SK-N-SH treated with all-trans-retinoic acid at 6 μM for 48 hours (cell line): ENCODE results near the gene ARHGAP10.

Source experiments
- ARNTL ChIP-seq: fragments of 450-650 bp; formaldehyde crosslinking; IDR thresholded peaks from 2 replicates; pipeline ENCODE4 v1.5.0; 2020; ENCODE audit warnings: low read depth, mild to moderate bottlenecking, moderate library complexity, borderline replicate concordance
- CSRNP3 ChIP-seq: fragments of 250-450 bp; sonication (Bioruptor Pico); IDR thresholded peaks from 2 replicates; pipeline ENCODE4 v1.5.1; 2021; ENCODE audit warnings: mild to moderate bottlenecking, moderate library complexity
- ESRRG ChIP-seq: fragments of 250-450 bp; sonication (Bioruptor Pico); IDR thresholded peaks from 2 replicates; pipeline ENCODE4 v1.6.1; 2021; ENCODE audit warnings: mild to moderate bottlenecking
- PPARA ChIP-seq: fragments of 250-450 bp; sonication (Bioruptor Pico); IDR thresholded peaks from 2 replicates; pipeline ENCODE4 v1.5.0; 2020; ENCODE audit warnings: mild to moderate bottlenecking, borderline replicate concordance
- TOX ChIP-seq: fragments of 250-450 bp; sonication (Bioruptor Pico); IDR thresholded peaks from 2 replicates; pipeline ENCODE4 v1.8.0; 2021; ENCODE audit warnings: mild to moderate bottlenecking, moderate library complexity, borderline replicate concordance
- TSHZ2 ChIP-seq: fragments of 250-450 bp; sonication (Bioruptor Pico); IDR thresholded peaks from 2 replicates; pipeline ENCODE4 v1.5.0; 2020; ENCODE audit warnings: mild to moderate bottlenecking, moderate library complexity
- ZFP30 ChIP-seq: fragments of 450-650 bp; formaldehyde crosslinking; IDR thresholded peaks from 2 replicates; pipeline ENCODE4 v1.5.0; 2022; ENCODE audit warnings: mild to moderate bottlenecking, moderate library complexity
- ZNF8 ChIP-seq: fragments of 450-650 bp; formaldehyde crosslinking; IDR thresholded peaks from 2 replicates; pipeline ENCODE4 v1.5.0; 2020; ENCODE audit warnings: mild to moderate bottlenecking, moderate library complexity
- TF ChIP-seq, protein P1 (sequence below): fragments of 250-450 bp; sonication (Bioruptor Pico); IDR thresholded peaks from 2 replicates; pipeline ENCODE4 v1.8.0; 2020; ENCODE audit warnings: mild to moderate bottlenecking, moderate library complexity, borderline replicate concordance

DNA sequence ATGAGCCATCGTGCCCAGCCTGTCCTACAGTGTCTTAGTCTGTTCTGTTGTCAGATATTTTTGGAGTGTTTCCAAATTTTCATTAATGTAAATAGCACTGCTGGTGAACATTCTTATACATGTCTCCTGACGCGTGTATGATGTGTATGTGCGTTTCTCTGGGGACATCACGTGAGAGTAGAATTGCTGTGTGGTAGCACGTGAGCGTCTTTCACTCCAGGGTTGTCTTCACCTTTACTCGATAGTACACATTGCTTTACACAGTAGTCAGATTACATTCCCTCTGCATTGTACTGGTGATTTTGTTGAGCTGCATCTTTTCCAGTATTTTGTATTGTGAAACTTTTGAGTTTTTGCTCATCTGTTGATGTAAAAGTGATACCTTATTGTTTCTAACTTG is 60.0 kb downstream of the ARHGAP10 start:
- TF ChIP-seq PPARA (CRISPR knock-in tag) (no peak), TOX (no peak), ZNF8 (no peak), ARNTL (CRISPR knock-in tag) (no peak), CSRNP3 (no peak), TSHZ2 (CRISPR knock-in tag) (no peak), ESRRG (CRISPR knock-in tag) (no peak), ZFP30 (no peak)
- TF ChIP-seq, protein P1, sequence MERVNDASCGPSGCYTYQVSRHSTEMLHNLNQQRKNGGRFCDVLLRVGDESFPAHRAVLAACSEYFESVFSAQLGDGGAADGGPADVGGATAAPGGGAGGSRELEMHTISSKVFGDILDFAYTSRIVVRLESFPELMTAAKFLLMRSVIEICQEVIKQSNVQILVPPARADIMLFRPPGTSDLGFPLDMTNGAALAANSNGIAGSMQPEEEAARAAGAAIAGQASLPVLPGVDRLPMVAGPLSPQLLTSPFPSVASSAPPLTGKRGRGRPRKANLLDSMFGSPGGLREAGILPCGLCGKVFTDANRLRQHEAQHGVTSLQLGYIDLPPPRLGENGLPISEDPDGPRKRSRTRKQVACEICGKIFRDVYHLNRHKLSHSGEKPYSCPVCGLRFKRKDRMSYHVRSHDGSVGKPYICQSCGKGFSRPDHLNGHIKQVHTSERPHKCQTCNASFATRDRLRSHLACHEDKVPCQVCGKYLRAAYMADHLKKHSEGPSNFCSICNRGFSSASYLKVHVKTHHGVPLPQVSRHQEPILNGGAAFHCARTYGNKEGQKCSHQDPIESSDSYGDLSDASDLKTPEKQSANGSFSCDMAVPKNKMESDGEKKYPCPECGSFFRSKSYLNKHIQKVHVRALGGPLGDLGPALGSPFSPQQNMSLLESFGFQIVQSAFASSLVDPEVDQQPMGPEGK (CRISPR knock-in tag), result no peak
